HG03558 (cell line): ENCODE measurements around the gene RNF150.
"Not testable (repeated sequence)": the region's sequence is repeated elsewhere in the genome, so short reads cannot be mapped to it uniquely, and the experiment has no call there.

Source experiments
- ATAC-seq: cut with Tn5 transposase; IDR thresholded peaks from one replicate; pipeline ENCODE4 v1.9.1; 2021; ENCODE audit warnings: moderate number of reproducible peaks; ENCODE audit not compliant: unreplicated experiment; ENCODE audit errors: extremely low read depth

RNF150 gene

DNA sequence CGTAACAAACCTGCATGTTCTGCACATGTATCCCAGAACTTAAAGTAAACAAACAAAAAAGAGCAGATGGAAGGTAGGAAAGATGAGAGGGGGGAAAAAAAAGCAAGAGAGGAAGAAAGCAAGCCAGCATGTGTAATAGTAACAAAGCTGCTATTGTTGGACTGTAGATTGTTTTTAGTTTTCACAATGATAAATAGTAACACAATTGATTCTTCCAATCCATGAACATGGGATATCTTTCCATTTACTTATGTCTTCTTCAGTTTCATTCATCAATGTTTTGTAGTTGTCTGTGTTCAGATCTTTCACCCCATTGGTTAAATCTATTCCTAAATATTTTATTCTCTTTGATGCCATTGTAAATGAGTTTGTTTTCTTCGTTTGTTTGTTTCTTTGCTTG, 292.1 kb downstream of the RNF150 start:
- ATAC-seq = no peak

DNA sequence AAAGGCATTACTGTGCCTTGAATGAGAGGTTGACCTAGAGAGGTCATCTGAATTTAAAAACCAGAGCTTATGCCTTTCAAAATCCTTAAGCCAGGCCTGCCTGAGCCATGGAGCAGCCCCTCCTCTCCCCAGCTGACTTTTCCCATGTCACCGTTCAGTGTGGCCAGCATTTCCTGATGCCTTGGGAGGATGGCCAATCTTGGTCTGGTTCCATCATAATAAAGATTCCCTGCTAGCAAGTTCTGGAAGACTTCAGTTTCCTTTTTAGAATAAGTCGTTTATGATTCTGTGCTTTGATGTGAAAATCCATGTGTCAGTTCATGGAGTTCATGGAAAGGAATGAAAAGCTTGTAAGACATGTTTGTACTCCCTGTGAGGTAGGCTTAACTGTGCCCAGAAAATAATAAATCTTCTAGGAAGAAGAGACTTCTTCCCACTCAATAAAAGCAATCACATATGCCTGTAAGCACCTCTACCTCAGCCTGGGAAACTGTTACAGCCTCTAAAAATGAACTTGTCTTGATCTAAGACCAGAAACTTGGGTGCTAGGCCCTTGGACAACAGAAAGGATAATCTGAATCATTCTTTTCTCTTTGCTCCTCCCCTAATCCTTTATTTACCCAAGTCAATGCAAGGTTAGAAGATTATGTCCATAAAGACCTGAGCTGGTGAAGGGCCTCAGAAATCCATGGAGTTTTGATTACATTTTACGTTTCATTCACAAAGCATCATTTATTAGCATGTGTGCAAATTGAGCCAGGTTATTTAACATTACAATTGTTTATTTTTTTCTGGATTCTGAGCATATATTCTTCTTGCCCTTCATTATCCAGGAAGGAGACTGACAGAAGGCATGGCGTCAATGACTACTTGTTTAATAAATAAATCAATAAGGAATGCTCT, 293.1 kb downstream of the RNF150 start:
- ATAC-seq = no peak

DNA sequence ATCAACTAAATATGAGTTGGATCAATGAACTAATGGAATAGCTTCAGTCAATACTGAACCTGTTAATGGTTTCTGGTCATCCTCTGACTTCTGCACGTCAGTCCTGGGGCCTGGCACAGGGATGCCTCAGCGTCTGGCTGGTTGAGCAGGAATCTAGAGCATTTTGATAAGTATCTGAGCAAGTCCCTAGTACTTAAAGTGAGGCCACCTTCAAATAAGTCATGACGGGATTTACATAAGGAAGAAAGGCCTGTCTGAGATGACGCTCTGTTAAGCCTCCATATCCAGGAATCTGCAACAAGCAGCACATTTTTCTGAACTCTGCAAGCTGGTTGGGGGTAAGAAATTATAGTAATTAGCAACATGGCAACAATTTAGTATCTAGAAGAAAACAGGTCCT, 293.9 kb downstream of the RNF150 start:
- ATAC-seq = no peak

DNA sequence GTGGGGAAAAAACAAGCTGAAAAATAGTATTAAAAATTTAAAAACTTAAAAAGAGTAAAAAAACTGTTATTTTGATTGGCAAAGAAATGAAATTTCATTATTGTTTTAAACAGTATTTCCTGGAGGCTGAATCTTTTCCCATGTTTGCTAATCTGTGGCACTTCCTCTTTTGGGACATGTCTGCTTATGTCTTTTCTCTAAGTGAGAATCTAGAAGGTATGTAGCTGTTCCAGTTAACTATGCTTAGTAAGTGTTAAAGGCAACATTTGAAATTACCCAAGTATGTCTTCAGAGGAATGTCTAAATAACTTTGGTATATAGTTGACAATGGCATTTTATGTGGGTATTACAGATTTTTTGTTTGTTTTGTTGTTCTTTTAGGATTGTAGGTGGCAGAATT, 295.5 kb downstream of the RNF150 start:
- no peak for ATAC-seq

- no peak for ATAC-seq
These were observed 298.3 kb downstream of the RNF150 start for GRCh38 chr4:140834839-140835495.

GRCh38 chr4:140833280-140833679, 300.0 kb downstream of the RNF150 start:
- no peak for ATAC-seq

DNA sequence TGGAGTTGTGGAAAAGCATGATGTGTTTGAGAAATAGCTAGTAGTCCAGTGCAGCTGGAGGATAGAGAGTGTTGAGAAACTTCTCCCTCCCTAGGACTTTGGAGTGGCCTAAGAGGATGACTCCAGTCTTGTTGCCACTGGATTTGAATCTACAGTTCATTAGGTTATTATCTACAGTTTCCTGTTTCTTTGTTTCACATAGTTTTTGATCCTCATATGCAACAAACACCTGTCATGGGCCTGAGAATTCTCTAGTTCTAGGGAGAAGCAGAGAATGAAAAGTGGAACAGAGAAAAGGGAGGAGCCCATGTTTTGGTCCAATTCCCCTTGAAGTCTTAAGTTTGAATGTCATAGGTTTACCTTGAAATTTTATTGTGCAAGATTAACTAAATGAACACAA, 303.4 kb downstream of the RNF150 start:
- ATAC-seq = peak; percentile 85

DNA sequence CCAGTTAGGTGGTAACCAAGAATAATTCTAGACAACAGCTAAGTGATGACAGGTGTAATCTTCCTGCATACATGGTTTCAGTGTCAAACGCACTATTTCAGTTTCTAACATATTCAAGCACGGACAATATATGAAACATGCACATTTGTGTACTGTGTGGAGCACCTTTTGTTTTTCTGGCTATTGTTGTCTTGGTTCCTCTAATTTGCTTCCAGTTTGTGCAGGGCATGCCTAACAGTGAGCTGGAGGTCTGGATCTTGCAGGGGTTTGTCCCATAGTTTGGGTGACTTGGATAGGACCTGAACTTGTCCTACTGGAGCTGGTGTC, 306.6 kb downstream of the RNF150 start:
- ATAC-seq = no peak

DNA sequence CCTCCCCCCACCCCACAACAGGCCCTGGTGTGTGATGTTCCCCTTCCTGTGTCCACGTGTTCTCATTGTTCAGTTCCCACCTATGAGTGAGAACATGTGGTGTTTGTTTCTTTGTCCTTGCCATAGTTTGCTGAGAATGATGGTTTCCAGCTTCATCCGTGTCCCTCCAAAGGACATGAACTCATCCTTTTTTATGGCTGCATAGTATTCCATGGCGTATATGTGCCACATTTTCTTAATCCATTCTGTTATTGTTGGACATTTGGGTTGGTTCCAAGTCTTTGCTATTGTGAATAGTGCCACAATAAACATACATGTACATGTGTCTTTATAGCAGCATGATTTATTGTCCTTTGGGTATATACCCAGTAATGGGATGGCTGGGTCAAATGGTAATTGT, 312.7 kb downstream of the RNF150 start:
- not testable (repeated sequence) for ATAC-seq

- no peak for ATAC-seq
These were observed 313.7 kb downstream of the RNF150 start for GRCh38 chr4:140819610-140820009.

- ATAC-seq = no peak
These were observed 314.8 kb downstream of the RNF150 start for GRCh38 chr4:140818433-140818832.

DNA sequence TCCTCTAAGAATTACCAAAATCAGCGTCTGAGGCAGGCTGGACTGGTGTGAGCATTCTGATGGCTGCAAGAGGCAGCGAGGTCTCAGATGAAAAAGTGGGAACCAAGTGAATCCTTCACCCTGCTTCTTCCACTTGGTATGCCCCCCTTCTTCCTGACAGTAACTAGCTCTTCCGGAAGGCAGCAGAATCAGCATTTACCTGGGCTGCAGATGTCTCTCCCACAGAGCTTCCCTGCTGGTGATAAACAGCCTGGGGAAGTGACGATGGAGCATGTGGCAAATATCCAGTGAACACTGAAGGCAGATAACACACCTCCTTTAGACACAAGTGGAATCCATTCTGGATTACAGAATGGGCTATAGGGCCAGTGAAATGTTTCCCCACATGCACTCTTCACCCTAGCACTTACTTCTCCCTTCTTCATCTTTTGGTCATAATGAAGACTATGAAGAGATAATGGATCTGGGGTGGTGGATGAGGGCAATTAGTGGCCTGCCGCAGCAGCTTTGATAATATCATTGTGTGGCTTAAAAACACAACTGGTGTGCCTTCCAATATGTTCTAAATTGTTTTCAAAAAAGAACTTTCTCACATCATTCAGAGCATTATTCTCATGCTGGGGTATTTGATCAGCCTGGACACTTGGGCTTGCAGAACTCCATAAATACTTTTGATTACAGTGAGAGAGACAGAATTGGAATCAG, 316.3 kb downstream of the RNF150 start:
- no peak for ATAC-seq

DNA sequence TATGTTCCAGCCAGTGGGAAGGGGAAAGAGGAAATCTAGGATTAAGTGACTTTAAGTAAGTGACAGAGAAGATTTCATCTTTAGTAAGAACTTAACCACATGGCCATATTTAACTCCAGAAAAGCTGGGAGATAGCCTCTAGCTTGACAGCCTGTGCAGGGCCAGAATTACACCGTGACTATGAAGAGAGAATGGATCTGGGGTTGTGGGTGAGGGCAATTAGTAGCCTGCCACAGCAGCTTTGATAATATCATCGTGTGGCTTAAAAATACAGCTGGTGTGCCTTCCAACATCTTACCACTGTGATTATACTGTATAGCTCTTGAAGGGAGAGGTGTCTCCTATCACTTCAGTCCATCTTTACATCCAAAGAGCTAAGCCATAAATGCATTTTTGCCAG, 319.5 kb downstream of the RNF150 start:
- ATAC-seq = no peak

DNA sequence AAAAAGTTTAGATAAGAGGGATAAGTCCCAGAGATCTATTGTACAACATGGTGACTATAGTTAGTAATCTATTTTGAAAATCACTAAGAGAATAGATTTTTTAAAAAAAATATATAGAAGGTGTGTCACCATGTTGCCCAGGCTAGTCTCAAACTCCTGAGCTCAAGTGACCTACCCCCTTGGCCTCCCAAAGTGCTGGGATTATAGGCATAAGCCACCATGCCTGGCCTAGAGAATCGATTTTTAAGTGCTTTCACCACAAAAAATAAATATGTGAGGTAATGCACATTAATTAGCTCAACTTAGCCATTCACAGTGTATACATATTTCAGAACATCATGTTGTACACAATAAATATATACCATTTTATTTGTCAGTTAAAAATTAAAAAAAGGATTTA, 320.4 kb downstream of the RNF150 start:
- no peak for ATAC-seq

DNA sequence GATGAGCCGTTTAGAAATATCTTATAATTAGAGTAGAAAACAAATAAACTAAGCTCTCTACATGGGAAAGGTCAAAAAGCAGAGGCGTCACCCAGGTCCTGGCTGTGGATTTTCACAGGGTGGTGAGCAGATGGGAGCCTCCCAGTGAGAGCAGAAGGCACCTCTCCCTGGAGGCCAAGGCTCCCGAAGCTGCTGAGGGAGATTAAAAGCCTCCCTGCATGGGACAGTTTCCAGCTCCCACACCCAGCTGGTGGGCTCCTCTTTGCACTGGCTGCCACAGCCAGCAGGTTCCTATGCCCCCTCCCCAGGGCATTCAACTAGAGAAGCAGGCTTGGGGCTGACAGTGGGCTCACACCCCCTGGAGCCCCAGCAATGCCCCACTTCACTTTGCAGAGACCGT, 321.8 kb downstream of the RNF150 start:
- no peak for ATAC-seq

- ATAC-seq = not testable (repeated sequence)
These were observed 322.6 kb downstream of the RNF150 start for GRCh38 chr4:140810591-140811169.
